MCF 10A (cell line): Measurements from ENCODE around the gene SPRR2G. TPM values are rescaled to one million over a fixed set of nuclear protein-coding genes. Genes with fewer than 3 reads are reported as not detected.
"Not testable (repeated sequence)": the region's sequence is repeated elsewhere in the genome, so short reads cannot be mapped to it uniquely, and the experiment has no call there.

ENCODE experiments used
- BruUV-seq: library from RNA; stranded (reverse); fragments of 400-500 nt; replicated peaks from 2 replicates; lab custom pipeline; 2021; lab: Mats Ljungman, UMichigan
- CTCF ChIA-PET: fragments of 300-600 bp; sonication (Branson Sonifier 250); formaldehyde crosslinking; extraction: SDS; loops from one replicate; lab custom pipeline; 2021; ENCODE audit warnings: antibody characterized with exemption, inconsistent platforms; lab: Yijun Ruan, JAX
- POLR2A ChIA-PET: fragments of 300-600, 350-650 bp; sonication (Branson Sonifier 250); formaldehyde crosslinking; extraction: SDS; loops from one replicate; lab custom pipeline; 2020; ENCODE audit warnings: antibody characterized with exemption, inconsistent platforms; lab: Yijun Ruan, JAX
- DNase-seq: peaks from one replicate; pipeline ENCODE4 v3.0.0-alpha.2; 2018; ENCODE audit not compliant: unreplicated experiment
- H3K27ac Mint-ChIP-seq: one replicate; pipeline ENCODE4 v1.8.0; 2022; ENCODE audit warnings: mild to moderate bottlenecking, low read depth, mixed read lengths; ENCODE audit not compliant: unreplicated experiment
- H3K27me3 Mint-ChIP-seq: one replicate; pipeline ENCODE4 v1.8.0; 2022; ENCODE audit warnings: mixed read lengths; ENCODE audit not compliant: insufficient read depth, unreplicated experiment
- H3K36me3 Mint-ChIP-seq: one replicate; pipeline ENCODE4 v1.8.0; 2022; ENCODE audit warnings: mild to moderate bottlenecking, moderate library complexity, mixed read lengths; ENCODE audit not compliant: insufficient read depth, unreplicated experiment
- H3K4me1 Mint-ChIP-seq: one replicate; pipeline ENCODE4 v1.8.0; 2022; ENCODE audit warnings: mixed read lengths; ENCODE audit not compliant: insufficient read depth, unreplicated experiment
- H3K4me3 Mint-ChIP-seq: one replicate; pipeline ENCODE4 v1.8.0; 2022; ENCODE audit warnings: mild to moderate bottlenecking, moderate library complexity, mixed read lengths; ENCODE audit not compliant: unreplicated experiment
- H3K9me3 Mint-ChIP-seq: one replicate; pipeline ENCODE4 v1.8.0; 2022; ENCODE audit warnings: mixed read lengths; ENCODE audit not compliant: unreplicated experiment
- CTCF ChIP-seq: fragments of 200-600 bp; IDR thresholded peaks from one replicate; pipeline ENCODE4 v1.8.0; 2022; ENCODE audit warnings: antibody characterized with exemption, mild to moderate bottlenecking; ENCODE audit not compliant: unreplicated experiment
- intact Hi-C: fragments of 100-400 bp; cut with micrococcal nuclease; formaldehyde crosslinking; loops from 2 replicates; pipeline ENCODE4 v1.14.1; 2022
- total RNA-seq: library from RNA; stranded (reverse); gene quantifications from 2 replicates; pipeline ENCODE4 v1.2.3, GENCODE V29; 2022

The SPRR2G gene
- total RNA-seq, 1 experiment from 2014 or later = not detected

GRCh38 chr1:153127296-153127695 is 23.4 kb downstream of the SPRR2G start:
- H3K36me3 Mint-ChIP-seq = no peaks in the 10 kb centered on the region
- BruUV-seq = no TSS peak
- no peak overlapping the region for H3K27ac Mint-ChIP-seq

GRCh38 chr1:153125536-153125935 is 25.2 kb downstream of the SPRR2G start:
- no peaks in the 10 kb centered on the region for H3K27me3 Mint-ChIP-seq
- BruUV-seq = no TSS peak
- H3K4me3 Mint-ChIP-seq = no peak overlapping the region
- H3K27ac Mint-ChIP-seq = no peak overlapping the region
- POLR2A ChIA-PET = interaction anchor here (0.6 to 1.2 kb wide), 4 partner anchors 9 to 365 kb away, joined by 3 to 5 read pairs (median 3); no protein-coding TSS in a partner anchor
- intact Hi-C loops = no loop called here
- no peak for DNase-seq
- no peaks in the 10 kb centered on the region for H3K36me3 Mint-ChIP-seq
- CTCF ChIA-PET = interaction anchor here (0.6 to 1.6 kb wide), 3 partner anchors 66 to 470 kb away, joined by 3 to 4 read pairs (median 4); no protein-coding TSS in a partner anchor
- H3K4me1 Mint-ChIP-seq = peaks cover 19% of the 10 kb centered on the region
- TF ChIP-seq CTCF = no peak
- H3K9me3 Mint-ChIP-seq = peaks cover 15% of the 10 kb centered on the region

More at GRCh38 chr1:153127296-153127695, 23.4 kb downstream of the SPRR2G start:
- POLR2A ChIA-PET = interaction anchor here (1.1 kb wide), 1 partner anchor 174 kb away, joined by 3 read pairs; no protein-coding TSS in a partner anchor
- intact Hi-C loops = no loop called here
- peaks cover 30% of the 10 kb centered on the region for H3K4me1 Mint-ChIP-seq
- H3K9me3 Mint-ChIP-seq = peaks cover 15% of the 10 kb centered on the region
- no peak for DNase-seq
- no peak for TF ChIP-seq CTCF
- CTCF ChIA-PET = no interaction called here
- H3K4me3 Mint-ChIP-seq = no peak overlapping the region
- no peaks in the 10 kb centered on the region for H3K27me3 Mint-ChIP-seq

GRCh38 chr1:153123793-153124192 is 26.9 kb downstream of the SPRR2G start:
- POLR2A ChIA-PET = interaction anchor here (0.9 to 2.0 kb wide), 5 partner anchors 8 to 182 kb away, joined by 4 to 16 read pairs (median 8); no protein-coding TSS in a partner anchor
- peaks cover 15% of the 10 kb centered on the region for H3K9me3 Mint-ChIP-seq
- CTCF ChIA-PET = interaction anchor here (0.5 to 1.3 kb wide), 3 partner anchors 69 to 204 kb away, joined by 3 to 5 read pairs (median 3); no protein-coding TSS in a partner anchor
- intact Hi-C loops, DNase-seq, H3K4me3 Mint-ChIP-seq, H3K27me3 Mint-ChIP-seq, H3K36me3 Mint-ChIP-seq, BruUV-seq: not testable (repeated sequence)
- peak overlapping the region; percentile 84 for H3K27ac Mint-ChIP-seq
- peaks cover 12% of the 10 kb centered on the region for H3K4me1 Mint-ChIP-seq

- peaks cover 15% of the 10 kb centered on the region for H3K9me3 Mint-ChIP-seq
- H3K4me3 Mint-ChIP-seq = peak overlapping the region; percentile 24
- intact Hi-C loops = no loop called here
- CTCF ChIA-PET = interaction anchor here (0.6 to 1.3 kb wide), 7 partner anchors 9 to 203 kb away, joined by 3 to 4 read pairs (median 3); partner anchors contain the start of gene SPRR2F
- no peaks in the 10 kb centered on the region for H3K36me3 Mint-ChIP-seq
- TF ChIP-seq CTCF = no peak
- peak; percentile 95 for DNase-seq
- H3K27ac Mint-ChIP-seq = peak overlapping the region; percentile 84
- H3K4me1 Mint-ChIP-seq = peaks cover 12% of the 10 kb centered on the region
- BruUV-seq = TSS peak; percentile 84
- POLR2A ChIA-PET = interaction anchor here (0.6 to 2.0 kb wide), 11 partner anchors 9 to 371 kb away, joined by 3 to 16 read pairs (median 5); partner anchors contain the start of gene SPRR2F
- H3K27me3 Mint-ChIP-seq = no peaks in the 10 kb centered on the region
These were observed 27.8 kb downstream of the SPRR2G start for GRCh38 chr1:153122831-153123421.
